ENCODE data around the gene TDRD6. TPM values are rescaled to one million over a fixed set of nuclear protein-coding genes. Genes with fewer than 3 reads are reported as not detected.

Gene TDRD6
- total RNA-seq, 1 experiment from 2014 or later = 0.57 TPM

DNA sequence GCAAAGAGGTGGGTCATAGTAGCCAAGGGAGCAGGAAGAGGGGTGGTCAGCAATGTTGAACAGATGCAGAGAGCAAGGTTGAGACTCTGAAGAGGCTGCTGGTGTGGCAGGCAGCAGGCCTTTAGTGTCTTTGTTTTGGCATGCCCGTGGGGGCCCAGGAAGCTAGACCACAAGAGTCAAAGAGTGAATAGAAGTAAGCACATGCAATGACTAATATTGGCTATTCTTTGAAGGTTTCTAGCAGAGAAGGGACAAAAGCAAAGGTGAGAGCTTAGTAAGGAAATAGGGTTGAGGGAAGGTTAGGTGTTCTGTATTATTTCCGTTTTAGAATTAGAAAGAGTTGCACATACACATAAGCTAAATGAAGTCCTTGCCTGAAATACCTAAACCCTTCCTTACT is 18.8 kb downstream of the TDRD6 start:
- intact Hi-C loops (cut with micrococcal nuclease) = no loop called here
- no peaks in the 10 kb centered on the region for H3K79me2 ChIP-seq (ENCODE audit: insufficient read depth, low read length)
- H3K36me3 ChIP-seq (ENCODE audit: control insufficient read depth in 1 of 2, insufficient read depth in 2 of 2, low read length in 2 of 2) = no peaks in the 10 kb centered on the region
- POLR2A ChIA-PET = no interaction called here
- ATAC-seq = no peak
- no peak overlapping the region for H3K4me3 ChIP-seq (replicated peaks in 1 of 2; ENCODE audit: low read depth in 1 of 2, low read length in 2 of 2)
- H3K27me3 ChIP-seq (ENCODE audit: insufficient read depth, low read length) = no peaks in the 10 kb centered on the region
- no peaks in the 10 kb centered on the region for H3K9me2 ChIP-seq (ENCODE audit: insufficient read depth)
- CTCF ChIA-PET = no interaction called here
- no peak overlapping the region for H3K9ac ChIP-seq (ENCODE audit: low read length)
- TF ChIP-seq POLR2AphosphoS5 (IDR thresholded peaks at IDR 0.05; ENCODE audit: low read depth, low read length) = no peak
- TF ChIP-seq EGR1 (IDR thresholded peaks at IDR 0.05; ENCODE audit: low read depth) = no peak
- TF ChIP-seq REST (IDR thresholded peaks at IDR 0.05; ENCODE audit: low read depth) = no peak
- TF ChIP-seq EZH2 (IDR thresholded peaks at IDR 0.05) = no peak
- no peak for TF ChIP-seq TCF7L2 (IDR thresholded peaks at IDR 0.05; ENCODE audit: borderline replicate concordance, extremely low read depth, insufficient read depth, insufficient read length)
- no peak for TF ChIP-seq SRF (IDR thresholded peaks at IDR 0.05; ENCODE audit: low read depth)
- TF ChIP-seq FOSL1 (IDR thresholded peaks at IDR 0.05; ENCODE audit: low read depth) = no peak
- TF ChIP-seq ELF1 (IDR thresholded peaks at IDR 0.05; ENCODE audit: borderline replicate concordance, low read depth) = no peak
- TF ChIP-seq SIN3A (IDR thresholded peaks at IDR 0.05; ENCODE audit: low read depth) = no peak
- TF ChIP-seq RAD21 (IDR thresholded peaks at IDR 0.05; ENCODE audit: low read depth) = no peak
- TF ChIP-seq JUND (IDR thresholded peaks at IDR 0.05) = no peak
- TF ChIP-seq ATF3 (IDR thresholded peaks at IDR 0.05) = no peak
- TF ChIP-seq CBX3 (IDR thresholded peaks at IDR 0.05; ENCODE audit: low read depth) = no peak
- TF ChIP-seq ZNF274 (IDR thresholded peaks at IDR 0.05; ENCODE audit: low read depth, low read length) = no peak
- no peak for TF ChIP-seq ZFX (IDR thresholded peaks at IDR 0.05)
- no peak for TF ChIP-seq EZH2phosphoT487 (IDR thresholded peaks at IDR 0.05; ENCODE audit: borderline replicate concordance)
- TF ChIP-seq, protein P1, sequence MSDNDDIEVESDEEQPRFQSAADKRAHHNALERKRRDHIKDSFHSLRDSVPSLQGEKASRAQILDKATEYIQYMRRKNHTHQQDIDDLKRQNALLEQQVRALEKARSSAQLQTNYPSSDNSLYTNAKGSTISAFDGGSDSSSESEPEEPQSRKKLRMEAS (IDR thresholded peaks at IDR 0.05) = no peak
- TF ChIP-seq YY1 (IDR thresholded peaks at IDR 0.05; ENCODE audit: extremely low read depth, insufficient replicate concordance, low read depth, low read length) = no peak
- no peak for DNase-seq (ENCODE audit: low read depth, low spot score)
- RAD21 ChIA-PET (ENCODE audit: low non-redundant PET in 1 of 2, low total read pairs in 2 of 2, uncharacterized antibody in 2 of 2, unreplicated experiment in 2 of 2) = no interaction called here
- H4K20me1 ChIP-seq (ENCODE audit: insufficient read depth) = no peaks in the 10 kb centered on the region
- 0 out of 4 replicates have a peak, but pooled peaks cover 0 to 4% of the 10 kb centered on the region in 2 experiments for H3K4me1 ChIP-seq (ENCODE audit: control insufficient read depth in 1 of 2, insufficient read depth in 2 of 2, low read length in 2 of 2)
- H2AFZ ChIP-seq (ENCODE audit: low read depth, low read length, poor library complexity, severe bottlenecking) = no peak overlapping the region
- no peak overlapping the region for H3K27ac ChIP-seq (ENCODE audit: low read depth, low read length)
- H3K4me2 ChIP-seq (ENCODE audit: low read length) = no peak overlapping the region
- BruUV-seq (replicated peaks) = no TSS peak
- no peaks in the 10 kb centered on the region for H3K9me3 ChIP-seq (ENCODE audit: control insufficient read depth in 1 of 2, insufficient read depth in 1 of 2, low read depth in 1 of 2, low read length in 2 of 2)
